Measurements from ENCODE around the gene CYSRT1.

CYSRT1 gene

GRCh38 chr9:137213160-137214060 is 11.6 kb upstream of the CYSRT1 start:
- no peak for DNase-seq

- DNase-seq = no peak
Measured at GRCh38 chr9:137214620-137215019, 10.4 kb upstream of the CYSRT1 start.

GRCh38 chr9:137215196-137215986 is 9.6 kb upstream of the CYSRT1 start:
- no peak for DNase-seq

GRCh38 chr9:137216188-137216965 is 8.6 kb upstream of the CYSRT1 start:
- DNase-seq = no peak

GRCh38 chr9:137217276-137218211 is 7.4 kb upstream of the CYSRT1 start:
- no peak for DNase-seq

GRCh38 chr9:137218212-137218753 is 6.7 kb upstream of the CYSRT1 start:
- DNase-seq = no peak

GRCh38 chr9:137218754-137219271 is 6.2 kb upstream of the CYSRT1 start:
- no peak for DNase-seq

GRCh38 chr9:137219757-137220316 is 5.1 kb upstream of the CYSRT1 start:
- DNase-seq = no peak

- DNase-seq = no peak
Measured at GRCh38 chr9:137220317-137221094, 4.5 kb upstream of the CYSRT1 start.

GRCh38 chr9:137221095-137221505 is 3.9 kb upstream of the CYSRT1 start:
- no peak for DNase-seq

- no peak for DNase-seq
Measured at GRCh38 chr9:137221506-137222111, 3.4 kb upstream of the CYSRT1 start.

GRCh38 chr9:137222190-137223077 is 2.5 kb upstream of the CYSRT1 start, which contains the start of gene RNF208:
TSS of gene RNF208 (minus strand) at chr9:137222240. CDS start at chr9:137221212, 1,028 bp downstream.
- DNase-seq = no peak

GRCh38 chr9:137223078-137223970 is 1.6 kb upstream of the CYSRT1 start:
- DNase-seq = peak; percentile 96

GRCh38 chr9:137225699-137226331 is 841 bp downstream of the CYSRT1 start:
- no peak for DNase-seq

GRCh38 chr9:137226338-137227053 is 1.5 kb downstream of the CYSRT1 start:
- no peak for DNase-seq
